Endometrial microvascular endothelial cells (primary cell): ENCODE data around the gene SOWAHC. TPM values are rescaled to one million over a fixed set of nuclear protein-coding genes. Genes with fewer than 3 reads are reported as not detected.
"Not testable (repeated sequence)": the region's sequence is repeated elsewhere in the genome, so short reads cannot be mapped to it uniquely, and the experiment has no call there.

Experiments used
- in situ Hi-C: cut with HindIII; loops from 2 replicates; pipeline ENCODE4 v1.10.0; 2017; ENCODE audit warnings: low sequenced_read_pairs, low pct_unique_long_range_greater_than_20kb; ENCODE audit errors: inconsistent ontology term
- total RNA-seq: library from RNA; depleted of rRNA; stranded (reverse); fragments of >200 nt; gene quantifications from one replicate; pipeline ENCODE4 v1.2.3, GENCODE V29; 2015; ENCODE audit errors: inconsistent ontology term

Gene SOWAHC
- total RNA-seq, 1 donor from 2014 or later: 1.5 TPM

DNA sequence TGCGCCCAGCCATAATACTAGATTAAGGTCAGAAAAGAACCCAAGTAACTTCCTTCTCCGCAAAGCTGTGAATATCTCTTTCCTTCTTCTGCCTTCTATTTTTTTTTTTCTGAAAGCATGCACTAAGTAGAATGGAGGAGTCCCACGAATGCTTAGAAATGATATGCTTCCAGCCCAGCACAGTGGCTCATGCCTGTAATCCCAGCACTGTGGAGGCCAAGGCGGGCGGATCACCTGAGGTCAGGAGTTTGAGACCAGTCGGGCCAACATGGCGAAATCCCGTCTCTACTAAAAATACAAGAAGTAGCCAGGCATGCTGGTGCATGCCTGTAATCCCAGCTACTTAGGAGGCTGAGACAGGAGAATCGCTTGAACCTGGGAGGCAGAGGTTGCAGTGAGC, 25.8 kb downstream of the SOWAHC start:
- in situ Hi-C loops: not testable (repeated sequence)

- in situ Hi-C loops: no loop called here
Measured at GRCh38 chr2:109644571-109645275, 30.6 kb downstream of the SOWAHC start.

GRCh38 chr2:109645412-109646184, 31.4 kb downstream of the SOWAHC start:
- in situ Hi-C loops: no loop called here

DNA sequence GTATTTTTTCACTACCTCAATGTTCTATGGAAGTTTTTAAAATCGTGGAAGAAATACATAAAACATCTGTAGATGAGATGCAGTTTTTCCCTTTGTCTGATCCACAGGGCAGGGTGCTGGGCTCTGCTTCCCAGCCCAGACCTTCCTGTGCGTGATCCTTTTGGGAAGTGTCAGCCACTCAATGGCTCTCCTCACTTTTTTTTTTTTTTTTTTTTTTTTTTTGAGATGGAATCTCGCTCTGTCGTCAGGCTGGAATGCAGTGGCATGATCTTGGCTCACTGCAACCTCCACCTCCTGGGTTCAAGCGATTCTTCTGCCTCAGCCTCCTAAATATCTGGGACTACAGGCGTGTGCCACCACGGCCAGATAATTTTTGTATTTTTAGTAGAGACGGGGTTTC, 32.8 kb downstream of the SOWAHC start:
- in situ Hi-C loops: no loop called here

DNA sequence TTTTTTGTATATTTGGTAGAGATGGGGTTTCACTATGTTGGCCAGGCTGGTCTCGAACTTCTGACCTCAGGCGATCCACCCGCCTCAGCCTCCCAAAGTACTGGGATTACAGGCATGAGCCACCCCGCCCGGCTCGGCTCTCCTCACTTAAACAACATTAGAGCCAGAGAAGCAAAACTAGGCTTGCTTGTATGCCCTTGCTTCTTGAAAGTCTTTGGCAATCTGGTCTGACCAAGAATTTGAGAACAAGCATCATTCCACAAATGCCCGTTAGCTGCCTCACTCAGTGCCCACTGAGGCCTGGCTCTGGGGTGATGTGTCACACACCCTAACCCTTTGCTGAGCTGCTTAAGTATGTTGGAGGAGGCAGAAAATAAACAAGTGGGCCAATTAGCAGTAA, 33.5 kb downstream of the SOWAHC start:
- in situ Hi-C loops: no loop called here

GRCh38 chr2:109648041-109648527, 33.9 kb downstream of the SOWAHC start:
- in situ Hi-C loops: no loop called here

DNA sequence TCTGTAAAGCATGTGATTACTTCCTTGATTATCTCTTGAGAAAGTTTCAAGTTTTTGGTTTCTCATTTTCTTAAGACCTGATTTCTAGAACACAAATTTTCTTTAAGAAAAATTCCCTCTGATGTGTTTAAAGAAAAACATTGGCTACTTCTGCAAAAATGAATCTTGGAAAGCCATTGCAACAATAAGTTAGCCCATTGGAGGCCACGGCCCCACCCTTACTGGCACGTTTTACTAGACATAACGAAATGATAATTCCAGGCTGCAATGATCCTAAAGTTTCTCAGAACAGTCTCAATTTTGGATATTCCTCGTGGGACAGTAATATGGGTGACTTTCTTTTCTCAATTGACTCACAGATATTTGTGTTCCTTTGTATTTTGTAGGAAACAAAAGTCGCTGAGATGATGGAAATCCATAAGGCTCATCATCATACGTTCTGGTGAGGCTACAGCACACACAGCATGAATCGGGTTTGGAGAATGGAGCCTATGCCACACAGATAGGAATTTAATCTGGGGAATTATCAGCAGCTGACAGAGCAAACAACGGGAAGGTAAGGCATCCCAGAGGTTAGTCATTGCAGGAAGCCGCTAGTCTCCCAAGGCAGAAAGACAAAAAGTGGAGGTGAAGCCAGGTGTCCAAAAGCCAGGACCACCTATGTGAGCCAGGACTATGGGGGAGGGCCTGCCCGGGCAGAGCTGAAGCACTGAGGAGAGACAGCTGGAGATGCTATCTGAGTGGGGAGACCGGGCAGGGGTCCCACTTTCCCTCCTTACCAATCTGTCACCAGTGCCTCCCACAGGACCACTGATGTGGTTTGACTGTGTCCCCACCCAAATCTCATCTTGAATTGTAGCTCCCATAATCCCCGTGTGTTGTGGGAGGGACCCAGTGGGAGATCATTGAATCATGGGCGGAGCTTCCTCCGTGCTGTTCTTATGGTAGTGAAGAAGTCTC, 35.9 kb downstream of the SOWAHC start:
- in situ Hi-C loops: no loop called here

- in situ Hi-C loops: no loop called here
Measured at GRCh38 chr2:109654326-109655050, 40.3 kb downstream of the SOWAHC start.

- in situ Hi-C loops: no loop called here
Measured at GRCh38 chr2:109655287-109655686, 41.1 kb downstream of the SOWAHC start.

- in situ Hi-C loops: no loop called here
Measured at GRCh38 chr2:109659396-109660045, 45.4 kb downstream of the SOWAHC start.

DNA sequence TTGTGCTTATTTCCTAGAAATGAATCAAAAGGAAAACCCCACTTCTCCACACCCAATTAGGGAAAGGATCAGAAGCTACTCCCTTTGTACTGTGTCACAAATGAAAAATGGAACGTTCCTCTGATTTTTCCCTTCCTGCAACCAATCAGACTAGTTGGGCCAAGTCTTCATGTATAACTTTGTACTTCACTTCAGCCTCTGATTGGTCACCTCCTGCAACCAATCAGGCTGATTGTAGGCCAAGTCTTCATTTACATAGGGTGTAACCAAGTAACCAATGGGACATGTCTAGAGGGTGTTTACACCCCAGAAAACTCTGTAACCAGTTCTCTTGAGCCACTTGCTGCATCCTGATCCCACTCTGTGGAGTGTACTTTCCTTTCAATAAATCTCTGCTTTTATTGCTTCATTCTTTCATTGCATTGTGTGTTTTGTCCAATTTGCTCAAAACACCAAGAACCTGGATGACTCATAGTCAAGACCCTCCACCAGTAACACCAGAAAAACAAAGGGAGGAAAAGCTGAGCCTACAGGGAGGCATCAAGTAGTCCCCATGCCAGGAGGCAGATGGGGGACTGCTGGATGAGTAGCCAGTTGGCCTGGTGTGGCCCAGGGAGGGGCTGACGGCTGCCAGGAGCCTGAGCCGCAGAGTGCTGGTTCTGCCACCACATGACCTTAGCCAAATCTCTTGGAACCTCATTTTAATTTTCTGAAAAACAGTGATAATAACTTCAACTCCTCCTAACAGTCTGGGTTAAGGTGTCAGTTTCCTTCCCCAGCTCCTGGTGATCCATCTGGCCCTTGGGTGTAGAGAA, 46.1 kb downstream of the SOWAHC start:
- in situ Hi-C loops: no loop called here

DNA sequence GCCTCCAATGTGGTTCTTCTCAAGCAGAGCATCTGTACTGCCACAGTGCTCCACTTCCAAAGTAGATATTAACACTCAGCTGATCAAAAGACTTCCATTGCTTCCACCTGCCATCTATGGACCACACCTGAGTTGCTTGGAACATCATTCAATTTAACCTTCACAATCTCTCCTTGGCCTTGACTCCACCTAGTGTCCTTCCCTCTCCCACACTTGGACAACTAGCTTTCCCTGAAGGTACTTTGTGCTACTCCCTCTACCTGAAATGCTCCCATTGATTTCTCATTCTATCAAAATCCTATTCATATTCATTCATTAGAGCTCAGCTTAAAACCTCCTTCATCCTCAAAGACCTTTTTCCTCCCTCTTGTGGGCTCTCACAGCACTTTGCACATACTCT, 48.7 kb downstream of the SOWAHC start:
- in situ Hi-C loops: no loop called here

- in situ Hi-C loops: no loop called here
Measured at GRCh38 chr2:109663721-109664120, 49.6 kb downstream of the SOWAHC start.

DNA sequence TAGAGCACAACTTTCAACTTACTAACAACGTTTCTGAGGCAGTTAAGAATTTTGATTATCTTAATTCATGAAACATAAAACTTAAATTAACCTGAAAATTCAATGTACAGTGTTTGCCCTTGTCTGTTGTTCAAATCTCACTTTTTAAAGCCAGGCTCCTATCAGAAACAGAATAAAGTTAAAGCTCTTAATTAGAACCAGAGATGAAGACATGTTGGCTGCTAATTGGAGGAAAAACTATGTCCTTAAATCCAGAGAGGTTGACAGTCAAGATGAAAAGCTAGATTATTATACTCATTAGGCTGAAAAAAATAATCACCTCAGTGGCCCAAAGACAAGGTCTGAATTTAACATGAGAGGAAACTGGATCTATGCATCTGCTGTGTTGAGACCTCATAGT, 52.3 kb downstream of the SOWAHC start:
- in situ Hi-C loops: no loop called here
